IPS DF 4.7 (cell line): Measurements from ENCODE around the gene SLC38A10.
A peak's percentile ranks its signal among the peaks of the same experiment; 100 is the strongest.
"Not testable (repeated sequence)": the region's sequence is repeated elsewhere in the genome, so short reads cannot be mapped to it uniquely, and the experiment has no call there.

Experiments
- DNase-seq: peaks from one replicate; pipeline ENCODE4 v3.0.0-alpha.2; 2013; ENCODE audit warnings: low spot score; ENCODE audit errors: extremely low read depth

SLC38A10 gene

GRCh38 chr17:81231121-81231645 lies 63.9 kb downstream of the SLC38A10 start:
- DNase-seq: no peak

- no peak for DNase-seq
Measured at GRCh38 chr17:81230043-81230820, 64.9 kb downstream of the SLC38A10 start.

- no peak for DNase-seq
Measured at GRCh38 chr17:81229666-81229920, 65.5 kb downstream of the SLC38A10 start.

- DNase-seq: no peak
Measured at GRCh38 chr17:81228834-81229665, 66.1 kb downstream of the SLC38A10 start.

GRCh38 chr17:81228420-81228819 lies 66.7 kb downstream of the SLC38A10 start:
- DNase-seq: no peak

- not testable (repeated sequence) for DNase-seq
Measured at GRCh38 chr17:81227630-81228029, 67.5 kb downstream of the SLC38A10 start.

- DNase-seq: no peak
Measured at GRCh38 chr17:81223762-81224130, 71.4 kb downstream of the SLC38A10 start.

GRCh38 chr17:81222906-81223761 lies 72.0 kb downstream of the SLC38A10 start, which contains the start of gene CEP131:
Gene CEP131, minus strand, starts transcription at chr17:81222965. Its CDS starts 2,909 bp downstream, at chr17:81220056.
- DNase-seq: peak; percentile 56

- no peak for DNase-seq
Measured at GRCh38 chr17:81222620-81222905, 72.5 kb downstream of the SLC38A10 start.

- DNase-seq: no peak
Measured at GRCh38 chr17:81221842-81222619, 73.1 kb downstream of the SLC38A10 start.

GRCh38 chr17:81221371-81221841 lies 73.7 kb downstream of the SLC38A10 start:
- DNase-seq: no peak

GRCh38 chr17:81219476-81220180 lies 75.5 kb downstream of the SLC38A10 start:
- DNase-seq: no peak

- DNase-seq: no peak
Measured at GRCh38 chr17:81218991-81219390, 76.1 kb downstream of the SLC38A10 start.

GRCh38 chr17:81218459-81218858 lies 76.6 kb downstream of the SLC38A10 start:
- no peak for DNase-seq

GRCh38 chr17:81217491-81217890 lies 77.6 kb downstream of the SLC38A10 start:
- no peak for DNase-seq

- no peak for DNase-seq
Measured at GRCh38 chr17:81213978-81214377, 81.1 kb downstream of the SLC38A10 start.

GRCh38 chr17:81212365-81212764 lies 82.7 kb downstream of the SLC38A10 start:
- DNase-seq: no peak

- DNase-seq: no peak
Measured at GRCh38 chr17:81210868-81211267, 84.2 kb downstream of the SLC38A10 start.

- no peak for DNase-seq
Measured at GRCh38 chr17:81210466-81210865, 84.6 kb downstream of the SLC38A10 start.

GRCh38 chr17:81209141-81209540 lies 86.0 kb downstream of the SLC38A10 start:
- DNase-seq: no peak
